LoVo (cell line): Measurements from ENCODE around the gene ERMAP.
"Not testable (repeated sequence)": the region's sequence is repeated elsewhere in the genome, so short reads cannot be mapped to it uniquely, and the experiment has no call there.

ENCODE experiments used
- DNase-seq: peaks from one replicate; pipeline ENCODE4 v3.0.0-alpha.2; 2016; ENCODE audit warnings: low spot score

Gene ERMAP

DNA sequence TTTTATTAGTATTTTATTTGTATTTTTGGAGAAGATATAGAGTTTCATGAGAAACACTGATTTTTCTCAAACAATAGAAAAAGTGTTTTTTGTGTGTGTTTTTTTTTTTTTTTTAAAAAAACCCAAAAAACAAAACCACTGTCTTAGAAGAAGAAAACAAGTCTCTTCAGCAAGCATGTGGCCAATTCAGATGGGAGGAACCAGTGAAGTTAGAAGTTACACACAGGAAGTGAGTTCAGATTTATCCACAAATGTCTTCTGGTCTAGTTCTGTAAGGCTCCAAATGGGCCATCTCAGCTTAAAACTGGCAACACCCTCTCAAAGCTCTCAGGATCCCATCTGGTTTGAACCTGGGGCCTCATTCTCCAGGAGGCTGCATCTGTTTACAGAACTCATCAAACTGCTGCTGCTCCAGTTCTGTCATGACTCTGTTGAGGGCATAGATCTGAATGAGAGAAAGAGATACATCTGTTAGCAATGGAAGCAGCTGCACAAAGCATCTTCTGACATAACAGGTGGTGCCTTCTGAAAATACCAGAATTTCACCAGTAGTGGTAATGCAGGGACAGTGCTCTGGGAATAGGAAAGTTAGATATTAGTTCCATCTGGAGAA, 9.8 kb upstream of the ERMAP start:
- no peak for DNase-seq

GRCh38 chr1:42814815-42815214, 2.1 kb upstream of the ERMAP start:
- DNase-seq: not testable (repeated sequence)

DNA sequence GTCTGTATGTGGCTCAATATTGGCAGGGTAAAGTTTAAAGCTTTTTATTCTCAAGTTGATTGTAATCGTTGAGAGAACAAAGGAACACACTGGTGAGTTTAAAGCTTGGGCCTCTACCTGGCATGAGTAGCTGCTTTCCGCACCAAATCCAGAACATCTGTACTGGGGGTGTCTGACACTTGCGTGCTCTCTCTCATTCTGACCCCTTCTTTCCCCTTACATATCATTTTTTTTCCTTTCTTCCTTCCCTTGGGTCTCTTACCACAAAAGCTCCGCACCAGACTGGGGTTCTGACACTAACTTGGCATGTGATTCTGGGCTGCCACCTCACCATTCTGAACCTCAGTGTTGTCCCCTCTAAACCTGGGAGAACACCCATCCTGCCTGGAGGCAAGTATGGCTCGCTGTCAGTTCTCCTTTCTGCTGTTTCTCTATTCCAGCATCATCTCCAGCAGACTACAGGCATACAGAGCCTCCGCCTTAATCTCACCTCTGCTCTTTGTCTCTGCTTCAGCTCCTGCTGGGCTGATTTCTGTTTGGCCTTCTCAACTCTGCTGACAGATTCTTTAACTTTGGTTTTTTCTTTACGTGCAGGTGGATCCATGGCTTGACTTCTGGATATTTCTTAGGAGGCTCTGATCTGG, 859 bp upstream of the ERMAP start:
- no peak for DNase-seq

GRCh38 chr1:42817440-42817767, 482 bp downstream of the ERMAP start:
- no peak for DNase-seq

- DNase-seq: no peak
Measured at GRCh38 chr1:42817976-42818375, 1.1 kb downstream of the ERMAP start.

GRCh38 chr1:42820813-42821212, 3.9 kb downstream of the ERMAP start:
- no peak for DNase-seq

DNA sequence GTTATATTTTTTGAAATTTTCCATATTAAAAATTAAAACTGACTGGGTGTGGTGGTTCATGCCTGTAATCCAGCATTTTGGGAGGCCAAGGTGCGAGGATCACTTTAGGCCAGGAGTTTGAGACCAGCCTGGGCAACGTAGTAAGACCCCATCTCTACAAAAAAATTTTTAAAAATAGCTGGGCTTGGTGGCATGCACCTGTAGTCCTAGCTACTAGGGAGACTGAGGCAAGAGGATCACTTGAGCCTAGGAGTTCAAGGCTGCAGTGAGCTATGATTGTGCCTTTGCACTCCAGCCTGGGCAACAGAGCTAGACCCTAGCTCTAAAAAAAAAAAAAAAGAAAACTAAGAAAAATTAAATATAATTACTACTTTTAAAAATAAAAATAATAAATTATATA, 4.8 kb downstream of the ERMAP start:
- DNase-seq: no peak

DNA sequence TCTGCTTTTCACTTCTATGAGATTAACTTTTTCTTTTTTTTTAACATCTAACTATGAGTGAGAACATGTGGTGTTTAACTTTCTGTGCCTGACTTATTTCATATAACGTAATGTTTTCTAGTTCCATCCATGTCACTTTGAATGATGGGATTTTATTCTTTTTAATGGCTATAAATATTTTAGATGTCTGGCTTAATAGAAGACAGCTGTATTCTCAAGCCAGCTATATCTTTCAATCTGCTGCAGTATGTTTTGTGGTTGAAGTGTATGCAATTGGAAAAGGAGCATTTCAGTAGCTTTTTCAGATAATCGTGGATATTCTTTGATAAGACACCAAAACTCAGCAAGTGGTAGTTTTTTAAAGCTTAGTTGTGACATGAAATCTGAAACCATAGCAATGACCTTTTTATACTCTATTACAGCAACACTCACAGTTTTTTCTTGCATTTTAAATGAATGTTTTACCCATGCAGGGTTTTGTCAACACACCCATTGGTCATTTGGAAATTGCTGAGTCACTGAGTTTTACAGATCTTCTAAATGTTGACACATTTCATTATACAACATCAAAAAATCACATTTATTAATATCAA, 6.0 kb downstream of the ERMAP start:
- DNase-seq: no peak

DNA sequence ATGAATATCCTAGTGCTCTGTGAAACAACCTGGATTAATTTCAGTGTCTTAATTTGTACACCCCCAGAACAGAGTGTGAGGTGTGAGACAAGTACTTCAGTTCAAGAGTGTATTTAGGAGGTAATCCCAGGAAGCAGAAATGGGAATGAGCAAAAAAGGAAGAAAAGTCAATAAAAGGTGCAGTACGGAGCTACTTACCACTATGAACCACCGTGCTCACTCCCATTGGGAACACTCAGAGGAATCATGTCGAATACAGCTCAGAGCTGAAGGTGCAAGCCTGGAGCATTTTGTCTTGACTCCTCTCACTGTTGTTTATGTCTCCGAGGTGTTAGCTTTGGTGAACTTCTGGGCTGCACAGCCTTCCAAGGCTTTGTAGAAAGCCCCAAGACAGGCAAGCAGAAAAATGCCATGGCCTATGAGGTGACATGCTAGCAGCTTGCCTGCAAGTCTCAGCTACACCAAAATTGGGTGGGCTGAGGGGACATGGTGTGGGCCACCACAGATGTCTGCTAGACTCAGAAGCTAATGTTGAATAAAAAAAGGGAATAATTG, 7.6 kb downstream of the ERMAP start:
- no peak for DNase-seq

- DNase-seq: no peak
Measured at GRCh38 chr1:42825036-42825851, 8.3 kb downstream of the ERMAP start.

DNA sequence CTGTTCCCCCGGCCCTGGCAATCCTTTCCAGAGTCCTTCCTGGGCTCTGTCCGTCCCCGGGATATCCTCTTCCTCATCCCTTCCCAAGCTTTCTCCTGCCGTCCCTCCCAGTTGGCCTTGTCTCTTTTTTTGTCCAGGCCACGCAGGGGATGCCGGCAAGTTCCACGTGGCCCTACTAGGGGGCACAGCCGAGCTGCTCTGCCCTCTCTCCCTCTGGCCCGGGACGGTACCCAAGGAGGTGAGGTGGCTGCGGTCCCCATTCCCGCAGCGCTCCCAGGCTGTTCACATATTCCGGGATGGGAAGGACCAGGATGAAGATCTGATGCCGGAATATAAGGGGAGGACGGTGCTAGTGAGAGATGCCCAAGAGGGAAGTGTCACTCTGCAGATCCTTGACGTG, 13.7 kb downstream of the ERMAP start:
- no peak for DNase-seq

DNA sequence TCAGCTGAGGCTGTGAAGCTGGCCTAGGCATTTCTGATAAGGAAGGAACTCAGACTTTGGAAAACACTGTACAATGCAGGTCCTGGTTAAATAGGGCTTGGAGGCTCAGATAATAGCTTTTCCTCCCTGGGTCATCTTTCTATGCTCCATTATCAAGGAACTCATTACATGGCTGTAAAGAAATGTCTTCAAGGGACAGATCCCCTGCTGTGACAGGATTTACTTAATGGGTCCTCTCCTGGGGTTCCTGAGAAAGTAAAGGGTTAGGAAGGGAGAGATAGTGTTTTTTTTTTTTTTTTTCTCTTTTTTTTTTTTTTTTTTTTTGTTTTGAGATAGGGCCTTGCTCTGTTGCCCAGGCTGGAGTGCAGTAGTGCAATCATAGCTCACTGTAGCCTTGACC, 14.4 kb downstream of the ERMAP start:
- DNase-seq: no peak

GRCh38 chr1:42832641-42833240, 15.8 kb downstream of the ERMAP start:
- DNase-seq: no peak

GRCh38 chr1:42833981-42834380, 17.1 kb downstream of the ERMAP start:
- DNase-seq: no peak

GRCh38 chr1:42834803-42835202, 17.9 kb downstream of the ERMAP start:
- no peak for DNase-seq

DNA sequence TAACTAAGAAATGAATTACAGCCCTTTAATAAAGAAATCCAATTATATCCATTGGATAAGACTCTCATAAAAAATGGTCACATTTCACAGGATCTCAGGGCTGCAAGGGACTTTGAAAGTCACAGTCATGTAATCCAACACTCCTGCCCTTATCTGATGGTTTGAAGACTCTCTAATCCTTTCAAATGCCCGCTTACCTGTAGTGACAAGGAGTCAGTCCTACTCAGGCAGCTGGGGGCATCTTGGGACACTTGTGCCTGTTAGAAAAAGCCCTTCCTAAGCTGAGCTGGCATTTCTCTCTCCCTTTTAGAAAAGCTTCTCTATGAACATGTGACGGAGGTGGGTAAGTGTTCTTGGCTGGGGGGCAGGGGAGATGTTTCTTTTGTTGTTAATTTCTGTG, 18.5 kb downstream of the ERMAP start:
- no peak for DNase-seq

DNA sequence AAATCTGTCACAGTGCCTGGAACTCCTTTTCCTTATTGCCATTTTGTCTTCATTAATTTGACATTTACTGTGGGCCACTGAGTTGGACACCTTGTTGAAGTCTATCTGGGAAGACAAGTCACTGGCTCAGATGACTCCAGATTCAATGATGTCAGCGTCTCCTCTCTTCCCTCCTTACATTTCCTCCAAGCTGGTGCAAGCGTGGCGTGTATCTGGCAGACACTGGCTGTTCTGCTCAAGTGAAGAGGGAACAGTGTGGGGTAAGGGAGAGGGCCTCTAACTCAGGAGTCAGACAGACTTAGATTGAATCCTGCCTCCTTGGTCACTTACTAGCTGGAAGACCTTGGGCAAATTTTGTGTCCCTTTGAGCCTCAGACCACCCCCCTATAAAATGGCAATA, 20.8 kb downstream of the ERMAP start:
- no peak for DNase-seq

- no peak for DNase-seq
Measured at GRCh38 chr1:42838482-42839190, 21.7 kb downstream of the ERMAP start.

GRCh38 chr1:42841010-42841409, 24.1 kb downstream of the ERMAP start:
- no peak for DNase-seq

- DNase-seq: no peak
Measured at GRCh38 chr1:42841440-42842147, 24.7 kb downstream of the ERMAP start.

DNA sequence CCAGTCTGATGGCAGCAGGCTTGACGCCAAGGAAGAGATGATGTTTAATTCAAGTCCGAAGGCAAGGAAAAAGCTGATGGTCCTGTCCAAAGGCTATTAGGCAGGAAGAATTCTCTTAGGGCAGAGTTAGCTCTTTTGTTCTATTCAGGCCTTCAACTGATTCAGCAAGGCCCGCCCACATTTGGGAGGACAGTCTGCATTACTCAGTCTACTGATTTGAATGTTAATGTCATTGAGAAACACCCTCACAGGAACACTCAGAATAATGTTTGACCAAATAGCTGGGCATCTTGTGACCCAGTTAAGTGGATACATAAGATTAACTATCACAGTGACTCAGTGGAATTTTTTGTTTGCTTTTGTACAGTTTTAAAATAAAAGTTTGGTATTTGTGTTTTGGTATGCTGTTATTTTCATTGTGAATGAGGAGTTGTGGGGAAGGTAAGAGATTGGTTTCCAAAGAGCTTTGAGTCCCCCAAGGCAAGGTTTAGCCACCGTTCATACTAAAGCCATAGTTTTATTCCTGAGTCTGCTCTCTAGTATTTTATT, 27.7 kb downstream of the ERMAP start:
- DNase-seq: no peak
